Chondrocyte (in vitro differentiated cells): ENCODE results near the gene CAV1. TPM values are rescaled to one million over a fixed set of nuclear protein-coding genes. Genes with fewer than 3 reads are reported as not detected.
A peak's percentile ranks its signal among the peaks of the same experiment; 100 is the strongest.

Experiments
- DNase-seq: peaks from one replicate; pipeline ENCODE4 v3.0.0; 2021; ENCODE audit warnings: mixed read lengths, low spot score
- H3K27ac Mint-ChIP-seq: one replicate; pipeline ENCODE4 v1.8.0; 2021; ENCODE audit warnings: mild to moderate bottlenecking, moderate library complexity, mixed read lengths; ENCODE audit not compliant: unreplicated experiment
- H3K27me3 Mint-ChIP-seq: 2 replicates; pipeline ENCODE4 v1.8.0; 2021; ENCODE audit warnings: low read depth, mixed read lengths
- H3K36me3 Mint-ChIP-seq: 2 replicates; pipeline ENCODE4 v1.8.0; 2021; ENCODE audit warnings: low read depth, mixed read lengths
- H3K4me1 Mint-ChIP-seq: 2 replicates; pipeline ENCODE4 v1.8.0; 2021; ENCODE audit warnings: low read depth, mild to moderate bottlenecking, mixed read lengths
- H3K4me3 Mint-ChIP-seq: one replicate; pipeline ENCODE4 v1.8.0; 2021; ENCODE audit warnings: mild to moderate bottlenecking, moderate library complexity, mixed read lengths; ENCODE audit not compliant: unreplicated experiment
- H3K9me3 Mint-ChIP-seq: 2 replicates; pipeline ENCODE4 v1.8.0; 2021; ENCODE audit warnings: low read depth, mixed read lengths
- total RNA-seq: library from RNA; stranded (reverse); gene quantifications from 3 replicates; pipeline ENCODE4 v1.2.1, GENCODE V29; 2021
- TF ChIP-seq, protein P1 (sequence below): fragments of 200-600 bp; sonication (generic); IDR thresholded peaks from 2 replicates; pipeline ENCODE4 v1.5.0; 2021; ENCODE audit warnings: antibody characterized with exemption, mild to moderate bottlenecking, moderate library complexity

CAV1 gene
- total RNA-seq, 1 donor from 2014 or later: 297 TPM

DNA sequence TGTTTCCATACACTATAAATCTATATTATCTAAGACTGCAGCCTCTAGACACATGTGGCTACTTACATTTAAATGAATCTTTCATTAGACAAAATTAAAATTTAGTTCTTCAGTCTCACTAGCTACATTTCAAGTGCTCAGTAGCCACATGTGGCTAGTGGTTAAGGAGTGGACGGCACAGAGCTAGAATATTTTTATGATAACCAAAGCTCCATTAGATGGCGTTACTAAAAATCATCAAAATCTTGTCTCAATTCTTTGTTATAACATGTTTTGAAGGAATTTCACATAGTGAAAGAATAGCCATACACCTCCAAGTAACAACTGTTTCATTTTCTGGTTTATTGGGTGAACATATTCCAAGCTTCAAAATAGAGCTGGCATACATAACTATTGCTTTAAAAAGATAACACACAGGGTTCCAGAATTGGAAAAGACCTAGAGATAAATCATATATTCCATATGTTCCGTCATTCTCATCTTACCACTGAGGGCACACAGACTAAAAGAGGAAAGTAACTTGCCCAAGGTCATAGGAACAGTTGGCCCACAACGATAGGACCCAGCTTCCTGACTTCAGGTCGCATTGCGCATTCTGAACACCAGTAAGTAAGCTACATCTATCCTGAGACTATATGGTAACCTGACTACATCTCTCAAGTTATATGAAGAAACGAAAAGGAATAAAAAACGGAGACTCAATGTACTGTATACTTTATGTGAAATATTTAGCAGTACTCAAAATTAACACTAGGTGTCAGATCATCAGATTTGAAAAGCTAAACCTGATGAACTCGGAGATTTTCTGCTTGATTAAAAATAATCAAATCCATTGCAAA lies 66.6 kb downstream of the CAV1 start:
- Mint-ChIP-seq H3K4me3 (no peak overlapping the region), H3K36me3 (no peaks in the 10 kb centered on the region), H3K27me3 (no peaks in the 10 kb centered on the region), H3K9me3 (peaks cover 3% of the 10 kb centered on the region), H3K27ac (no peak overlapping the region), H3K4me1 (peaks cover 35% of the 10 kb centered on the region)
- DNase-seq: no peak
- TF ChIP-seq, protein P1, sequence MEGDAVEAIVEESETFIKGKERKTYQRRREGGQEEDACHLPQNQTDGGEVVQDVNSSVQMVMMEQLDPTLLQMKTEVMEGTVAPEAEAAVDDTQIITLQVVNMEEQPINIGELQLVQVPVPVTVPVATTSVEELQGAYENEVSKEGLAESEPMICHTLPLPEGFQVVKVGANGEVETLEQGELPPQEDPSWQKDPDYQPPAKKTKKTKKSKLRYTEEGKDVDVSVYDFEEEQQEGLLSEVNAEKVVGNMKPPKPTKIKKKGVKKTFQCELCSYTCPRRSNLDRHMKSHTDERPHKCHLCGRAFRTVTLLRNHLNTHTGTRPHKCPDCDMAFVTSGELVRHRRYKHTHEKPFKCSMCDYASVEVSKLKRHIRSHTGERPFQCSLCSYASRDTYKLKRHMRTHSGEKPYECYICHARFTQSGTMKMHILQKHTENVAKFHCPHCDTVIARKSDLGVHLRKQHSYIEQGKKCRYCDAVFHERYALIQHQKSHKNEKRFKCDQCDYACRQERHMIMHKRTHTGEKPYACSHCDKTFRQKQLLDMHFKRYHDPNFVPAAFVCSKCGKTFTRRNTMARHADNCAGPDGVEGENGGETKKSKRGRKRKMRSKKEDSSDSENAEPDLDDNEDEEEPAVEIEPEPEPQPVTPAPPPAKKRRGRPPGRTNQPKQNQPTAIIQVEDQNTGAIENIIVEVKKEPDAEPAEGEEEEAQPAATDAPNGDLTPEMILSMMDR: peak; percentile 90

DNA sequence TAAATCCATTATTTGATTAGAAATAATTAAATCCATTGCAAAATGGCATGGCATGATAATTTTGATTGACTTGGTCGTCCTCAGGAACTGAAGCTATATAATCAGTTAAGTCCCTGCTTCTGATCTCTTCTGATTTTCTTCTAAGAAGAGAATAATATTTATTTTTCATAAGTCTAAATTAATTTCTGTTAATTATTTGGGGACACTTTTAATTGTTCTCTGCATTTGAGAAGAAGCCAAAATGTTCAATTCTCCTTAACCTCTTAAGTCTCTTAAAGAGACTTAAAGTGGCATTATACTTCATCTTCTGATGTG lies 67.2 kb downstream of the CAV1 start:
- Mint-ChIP-seq H3K9me3 (no peaks in the 10 kb centered on the region), H3K4me1 (peaks cover 35% of the 10 kb centered on the region), H3K36me3 (no peaks in the 10 kb centered on the region), H3K27ac (no peak overlapping the region), H3K27me3 (no peaks in the 10 kb centered on the region), H3K4me3 (no peak overlapping the region)
- TF ChIP-seq, protein P1: peak; percentile 62
- DNase-seq: no peak

DNA sequence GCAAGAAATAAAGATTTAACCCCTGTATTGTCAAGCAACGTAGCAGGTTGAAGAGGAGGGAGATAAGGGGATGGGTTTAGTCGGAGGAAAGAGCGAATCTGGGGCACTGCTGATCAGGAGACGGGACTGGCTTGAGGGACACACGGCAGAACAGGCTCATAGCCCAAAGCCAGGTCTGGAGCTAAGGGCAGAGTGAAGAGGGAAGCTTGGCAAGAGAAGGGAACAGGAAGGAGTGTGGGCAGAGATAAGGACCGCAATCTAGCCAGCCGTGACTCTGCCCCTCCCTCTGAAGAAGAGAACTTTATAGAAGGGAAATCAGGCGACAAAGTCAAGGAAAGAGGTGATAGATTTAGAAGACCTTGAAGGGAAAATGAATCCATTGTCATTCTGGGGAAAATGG lies 67.6 kb downstream of the CAV1 start:
- Mint-ChIP-seq H3K9me3 (no peaks in the 10 kb centered on the region), H3K4me1 (peaks cover 35% of the 10 kb centered on the region), H3K27ac (peak overlapping the region; percentile 39), H3K4me3 (no peak overlapping the region), H3K27me3 (no peaks in the 10 kb centered on the region), H3K36me3 (no peaks in the 10 kb centered on the region)
- TF ChIP-seq, protein P1: no peak
- DNase-seq: no peak

DNA sequence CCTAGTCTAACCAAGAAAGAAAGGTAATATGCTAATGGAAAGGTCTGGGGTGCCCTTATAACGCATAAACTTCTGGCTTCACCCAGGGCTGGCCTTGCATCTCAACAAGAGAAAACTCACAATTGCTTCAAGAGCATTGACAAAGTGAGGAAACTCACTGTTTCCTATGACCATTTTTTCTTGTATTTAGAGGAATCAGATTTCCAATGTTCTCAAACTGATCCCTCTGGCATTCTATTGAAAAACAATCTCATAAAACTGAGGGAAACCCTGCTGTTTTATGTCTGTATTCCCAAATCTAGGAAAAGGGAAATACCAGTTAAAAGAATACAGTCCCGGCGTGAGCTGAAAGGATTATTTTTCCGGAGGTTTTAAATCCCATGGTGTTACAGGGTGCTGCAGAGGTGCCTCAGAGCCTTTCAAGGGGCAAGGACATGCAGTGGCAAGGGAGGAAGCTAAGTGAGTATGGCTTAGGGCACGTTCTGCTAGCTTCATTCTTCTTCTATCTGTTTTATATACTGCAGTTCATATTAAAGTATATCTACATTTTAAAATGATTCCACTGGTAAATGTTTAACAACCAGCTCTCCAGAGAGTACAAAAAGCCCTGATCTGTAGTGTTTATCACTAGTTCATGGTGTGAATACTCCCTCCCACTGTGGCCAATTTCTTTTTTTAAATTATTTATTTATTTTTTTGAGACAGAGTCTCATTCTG lies 68.7 kb downstream of the CAV1 start:
- no peaks in the 10 kb centered on the region for H3K27me3 Mint-ChIP-seq
- peak overlapping the region; percentile 87 for H3K27ac Mint-ChIP-seq
- no peaks in the 10 kb centered on the region for H3K36me3 Mint-ChIP-seq
- no peak for DNase-seq
- H3K4me3 Mint-ChIP-seq: peak overlapping the region; percentile 17
- no peaks in the 10 kb centered on the region for H3K9me3 Mint-ChIP-seq
- peaks cover 27% of the 10 kb centered on the region for H3K4me1 Mint-ChIP-seq
- TF ChIP-seq, protein P1: peak; percentile 9

DNA sequence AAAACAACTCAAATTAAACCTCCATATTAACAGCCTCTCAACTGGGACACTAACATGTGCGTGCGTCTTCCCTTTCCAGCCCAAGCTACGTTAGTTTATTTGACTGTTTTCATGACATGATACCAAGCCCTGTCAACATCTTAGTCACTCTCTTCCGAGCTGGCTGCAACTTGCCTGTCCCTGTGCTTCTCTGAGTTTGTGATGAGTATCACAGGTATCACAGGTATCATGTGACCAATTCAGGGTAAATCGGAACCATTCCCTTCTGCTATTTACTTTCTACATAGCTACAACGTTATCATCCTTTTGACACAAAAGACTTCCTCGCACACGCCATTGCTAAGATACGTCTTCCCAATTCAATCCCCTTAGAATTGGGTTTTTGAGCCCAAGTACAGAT lies 70.2 kb downstream of the CAV1 start:
- no peak for DNase-seq
- H3K27ac Mint-ChIP-seq: no peak overlapping the region
- H3K27me3 Mint-ChIP-seq: no peaks in the 10 kb centered on the region
- no peaks in the 10 kb centered on the region for H3K36me3 Mint-ChIP-seq
- no peaks in the 10 kb centered on the region for H3K9me3 Mint-ChIP-seq
- peaks cover 22% of the 10 kb centered on the region for H3K4me1 Mint-ChIP-seq
- TF ChIP-seq, protein P1: no peak
- no peak overlapping the region for H3K4me3 Mint-ChIP-seq
